HG02571 (cell line): ENCODE results near the gene PIGC.
A peak's percentile ranks its signal among the peaks of the same experiment; 100 is the strongest.
"Not testable (repeated sequence)": the region's sequence is repeated elsewhere in the genome, so short reads cannot be mapped to it uniquely, and the experiment has no call there.

ENCODE experiments used
- ATAC-seq: cut with Tn5 transposase; IDR thresholded peaks from one replicate; pipeline ENCODE4 v1.9.1; 2021; ENCODE audit warnings: mild to moderate bottlenecking, moderate library complexity; ENCODE audit not compliant: unreplicated experiment

PIGC gene

GRCh38 chr1:172467446-172467845 is 23.6 kb upstream of the PIGC start:
- ATAC-seq: no peak

- ATAC-seq: no peak
These were observed 23.0 kb upstream of the PIGC start for GRCh38 chr1:172466795-172467407.

GRCh38 chr1:172465617-172466016 is 21.7 kb upstream of the PIGC start:
- no peak for ATAC-seq

GRCh38 chr1:172460887-172461315 is 17.0 kb upstream of the PIGC start:
- no peak for ATAC-seq

GRCh38 chr1:172460177-172460576 is 16.3 kb upstream of the PIGC start:
- ATAC-seq: no peak

- no peak for ATAC-seq
These were observed 13.7 kb upstream of the PIGC start for GRCh38 chr1:172457479-172458130.

GRCh38 chr1:172456344-172456769 is 12.5 kb upstream of the PIGC start:
- ATAC-seq: no peak

GRCh38 chr1:172455451-172455850 is 11.6 kb upstream of the PIGC start:
- no peak for ATAC-seq

- ATAC-seq: no peak
These were observed 9.7 kb upstream of the PIGC start for GRCh38 chr1:172453607-172454006.

- ATAC-seq: no peak
These were observed 9.3 kb upstream of the PIGC start for GRCh38 chr1:172453153-172453545.

- ATAC-seq: no peak
These were observed 8.8 kb upstream of the PIGC start for GRCh38 chr1:172452536-172453152.

GRCh38 chr1:172451002-172451443 is 7.2 kb upstream of the PIGC start:
- no peak for ATAC-seq

- no peak for ATAC-seq
These were observed 6.6 kb upstream of the PIGC start for GRCh38 chr1:172450524-172450885.

- peak; percentile 92 for ATAC-seq
These were observed 6.0 kb upstream of the PIGC start for GRCh38 chr1:172449585-172450523.

- no peak for ATAC-seq
These were observed 5.2 kb upstream of the PIGC start for GRCh38 chr1:172448995-172449584.

- ATAC-seq: no peak
These were observed 3.8 kb upstream of the PIGC start for GRCh38 chr1:172447641-172448040.

GRCh38 chr1:172446547-172446946 is 2.7 kb upstream of the PIGC start:
- ATAC-seq: no peak

GRCh38 chr1:172442843-172443565 is 865 bp downstream of the PIGC start:
- no peak for ATAC-seq

- ATAC-seq: no peak
These were observed 1.5 kb downstream of the PIGC start for GRCh38 chr1:172442404-172442803.

GRCh38 chr1:172437183-172437582 is 6.7 kb downstream of the PIGC start:
- not testable (repeated sequence) for ATAC-seq
